GM21576 (cell line): Measurements from ENCODE around the gene GDPGP1.
"Not testable (repeated sequence)": the region's sequence is repeated elsewhere in the genome, so short reads cannot be mapped to it uniquely, and the experiment has no call there.

Experiments
- ATAC-seq: cut with Tn5 transposase; IDR thresholded peaks from one replicate; pipeline ENCODE4 v1.9.1; 2021; ENCODE audit warnings: mild to moderate bottlenecking, moderate library complexity; ENCODE audit not compliant: unreplicated experiment

The GDPGP1 gene

DNA sequence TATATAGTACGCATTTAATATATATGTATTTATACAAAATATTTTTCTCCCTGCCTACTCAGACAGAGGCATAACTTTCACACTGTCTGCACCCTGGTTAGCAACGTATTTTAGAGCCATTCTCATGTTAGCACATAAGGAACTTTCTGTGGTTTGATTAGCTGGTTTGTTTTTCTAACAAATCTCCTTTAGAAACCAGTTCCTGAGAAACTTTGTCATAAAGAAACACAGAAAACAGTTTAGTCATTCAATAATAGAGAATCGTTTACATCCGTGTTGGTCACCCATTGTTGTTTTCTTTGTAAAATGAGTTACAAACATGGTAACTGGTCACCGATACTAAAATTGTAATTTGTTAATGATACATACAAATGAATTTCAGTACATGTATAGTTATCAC lies 25.5 kb downstream of the GDPGP1 start:
- no peak for ATAC-seq

DNA sequence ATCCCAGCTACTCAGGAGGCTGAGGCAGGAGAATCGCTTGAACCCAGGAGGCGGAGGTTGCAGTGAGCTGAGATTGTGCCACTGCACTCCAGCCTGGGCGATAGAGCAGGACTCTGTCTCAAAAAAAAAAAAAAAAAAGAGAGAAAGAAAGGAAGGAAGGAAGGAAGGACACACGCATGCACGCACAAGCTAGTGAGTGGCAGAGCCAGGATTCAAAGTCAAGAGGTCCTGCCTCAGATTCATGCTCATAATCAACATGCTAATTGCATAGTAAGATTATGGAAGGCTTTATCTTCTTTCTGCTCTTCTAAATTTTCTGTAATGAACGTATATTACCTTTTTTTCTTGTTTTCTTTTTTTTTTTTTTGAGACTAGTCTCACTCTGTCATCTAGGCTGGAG lies 26.7 kb downstream of the GDPGP1 start:
- ATAC-seq: not testable (repeated sequence)

DNA sequence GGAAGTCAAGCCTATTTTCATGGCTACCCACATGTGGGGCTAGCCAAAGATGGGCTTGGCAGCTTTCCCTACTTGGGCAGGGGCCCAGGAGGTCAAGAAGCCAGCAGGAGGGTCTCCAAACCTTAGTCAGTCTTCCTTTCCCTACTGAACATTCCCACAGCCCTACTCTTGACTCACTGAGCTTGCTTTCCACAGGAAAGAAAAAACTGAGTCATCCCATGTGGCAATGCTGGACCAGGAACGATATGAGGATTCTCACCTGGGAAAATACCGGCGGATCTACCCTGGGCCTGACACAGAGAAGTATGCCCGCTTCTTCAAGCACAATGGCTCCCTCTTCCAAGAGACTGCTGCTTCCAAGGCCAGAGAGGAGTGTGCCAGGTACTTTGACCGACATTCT lies 27.8 kb downstream of the GDPGP1 start:
- no peak for ATAC-seq

DNA sequence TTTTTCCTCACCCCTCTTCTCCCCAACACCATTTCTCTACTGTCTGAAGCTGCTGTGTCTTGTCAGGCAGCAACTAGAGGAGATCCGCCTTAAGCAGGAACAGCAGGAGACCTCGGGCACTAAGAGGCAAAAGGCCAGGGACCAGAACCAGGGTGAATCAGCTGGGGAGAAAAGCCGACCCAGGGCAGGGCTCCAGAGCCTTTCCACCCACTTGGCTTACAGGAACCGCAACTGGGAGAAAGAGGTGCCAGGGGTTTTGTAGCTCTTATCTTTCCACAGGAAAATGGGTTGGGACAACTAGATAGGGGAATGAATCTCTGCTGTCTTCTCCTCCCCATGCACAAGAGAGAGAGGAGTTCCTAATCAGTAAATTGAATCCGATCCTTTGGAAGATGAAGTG lies 28.4 kb downstream of the GDPGP1 start:
- no peak for ATAC-seq

DNA sequence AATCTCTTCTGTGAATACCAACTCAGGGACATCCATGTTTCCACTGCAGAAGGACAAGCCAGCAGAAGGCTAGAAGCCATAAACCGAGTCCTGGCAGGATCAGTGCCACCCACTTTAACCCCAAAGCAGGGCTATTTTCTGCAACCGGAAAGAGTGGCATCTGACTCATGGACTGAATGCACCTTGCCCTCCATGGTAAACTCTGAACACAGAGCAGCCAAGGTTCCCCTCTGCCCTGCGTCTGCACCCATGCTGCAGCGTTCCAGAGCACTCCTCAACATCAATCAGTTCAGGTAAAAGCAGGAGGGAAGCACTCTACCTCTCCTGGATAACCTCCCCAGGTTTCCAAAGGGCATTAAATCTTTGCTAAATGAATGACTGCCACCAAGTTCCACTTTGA lies 30.7 kb downstream of the GDPGP1 start:
- no peak for ATAC-seq

DNA sequence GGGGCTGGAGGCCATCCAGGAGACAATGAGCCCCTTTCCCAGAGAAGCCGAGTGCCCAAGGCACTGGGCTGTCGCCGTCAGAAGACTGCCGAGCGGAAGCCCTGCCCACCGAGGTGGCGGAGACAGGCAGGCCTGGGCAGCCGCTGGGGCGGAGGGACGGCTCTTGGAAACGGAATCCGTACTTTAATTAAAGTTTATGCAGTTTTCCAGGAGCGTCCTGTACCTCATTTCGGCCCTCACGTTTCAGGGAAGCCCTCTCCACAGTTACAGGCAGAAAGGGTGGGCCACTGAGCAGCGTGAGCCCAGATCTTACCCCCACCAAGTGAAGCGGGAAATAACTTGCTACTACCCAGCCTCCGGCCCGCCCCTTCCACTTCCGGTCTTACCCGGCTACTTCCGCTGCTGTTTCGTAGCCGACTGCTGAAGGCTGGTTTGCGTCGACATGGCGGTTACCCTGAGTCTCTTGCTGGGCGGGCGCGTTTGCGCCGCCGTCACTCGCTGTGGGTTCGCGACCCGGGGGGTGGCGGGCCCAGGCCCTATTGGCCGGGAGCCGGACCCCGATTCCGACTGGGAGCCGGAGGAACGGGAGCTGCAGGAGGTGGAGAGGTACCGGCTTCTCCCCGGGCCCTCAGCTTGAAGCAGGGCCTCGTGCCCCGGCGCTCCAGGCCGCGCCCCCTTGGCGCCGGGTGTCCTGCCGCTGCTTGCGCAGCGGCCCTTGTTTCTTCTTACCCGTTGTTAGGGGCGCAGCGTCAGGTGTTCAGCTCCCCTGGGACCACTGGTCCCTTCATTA lies 31.5 kb downstream of the GDPGP1 start, which contains the start of gene NGRN:
TSS of gene NGRN (plus strand) at position 402 of the 790 bp plus-strand sequence. CDS start at position 443, 41 bp downstream.
- peak; percentile 92 for ATAC-seq

DNA sequence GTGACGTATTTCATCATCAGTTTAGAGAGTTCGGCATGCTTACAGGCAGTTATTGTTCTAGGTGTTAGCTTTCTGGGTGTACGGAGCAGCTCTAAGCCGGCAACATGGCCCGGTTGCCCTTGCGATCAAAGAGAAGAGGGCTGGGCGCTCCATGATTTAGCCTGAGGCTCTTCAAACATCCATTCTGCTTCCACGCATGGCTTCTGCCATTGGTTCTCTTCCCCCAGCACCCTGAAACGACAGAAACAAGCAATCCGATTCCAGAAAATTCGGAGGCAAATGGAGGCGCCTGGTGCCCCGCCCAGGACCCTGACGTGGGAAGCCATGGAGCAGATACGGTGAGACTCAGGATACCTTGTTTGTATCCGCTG lies 32.0 kb downstream of the GDPGP1 start:
- no peak for ATAC-seq

DNA sequence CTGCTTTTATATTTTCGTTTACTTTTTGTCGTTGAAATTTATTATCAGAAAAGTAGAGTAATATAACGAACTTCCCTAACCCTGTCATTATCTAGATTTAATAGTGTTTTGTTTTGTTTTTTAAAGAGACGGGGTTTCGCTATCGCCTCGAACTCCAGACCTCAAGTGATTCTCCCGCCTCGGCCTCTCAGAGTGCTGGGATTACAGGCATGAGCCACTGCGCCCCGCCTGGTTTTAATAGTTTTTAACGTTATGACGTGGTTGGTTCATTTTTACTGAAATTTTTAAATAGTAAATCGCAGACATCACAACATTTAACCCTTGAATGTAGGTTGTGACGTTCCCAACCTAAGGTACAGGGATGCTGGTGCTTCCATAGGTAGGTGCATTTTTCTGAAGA lies 32.5 kb downstream of the GDPGP1 start:
- no peak for ATAC-seq

DNA sequence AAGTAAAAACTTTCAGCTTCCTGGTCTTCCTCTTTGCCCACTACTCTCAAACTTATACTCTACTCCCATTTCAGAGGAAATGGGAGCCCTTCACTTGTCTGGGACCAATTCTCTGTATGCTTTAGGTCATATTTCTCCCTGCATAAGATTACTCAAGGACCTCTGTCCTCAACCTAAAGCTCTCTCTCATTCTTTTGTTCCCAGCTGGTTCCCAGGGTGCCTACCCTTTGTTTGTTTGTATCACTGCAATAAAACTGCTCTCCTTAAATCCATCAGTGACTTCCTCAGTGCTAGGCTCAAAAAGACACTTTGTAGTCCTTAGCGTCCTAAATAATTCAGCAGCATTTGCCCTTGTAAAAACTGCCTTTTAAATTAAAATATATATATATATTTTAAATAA lies 34.4 kb downstream of the GDPGP1 start:
- ATAC-seq: no peak

DNA sequence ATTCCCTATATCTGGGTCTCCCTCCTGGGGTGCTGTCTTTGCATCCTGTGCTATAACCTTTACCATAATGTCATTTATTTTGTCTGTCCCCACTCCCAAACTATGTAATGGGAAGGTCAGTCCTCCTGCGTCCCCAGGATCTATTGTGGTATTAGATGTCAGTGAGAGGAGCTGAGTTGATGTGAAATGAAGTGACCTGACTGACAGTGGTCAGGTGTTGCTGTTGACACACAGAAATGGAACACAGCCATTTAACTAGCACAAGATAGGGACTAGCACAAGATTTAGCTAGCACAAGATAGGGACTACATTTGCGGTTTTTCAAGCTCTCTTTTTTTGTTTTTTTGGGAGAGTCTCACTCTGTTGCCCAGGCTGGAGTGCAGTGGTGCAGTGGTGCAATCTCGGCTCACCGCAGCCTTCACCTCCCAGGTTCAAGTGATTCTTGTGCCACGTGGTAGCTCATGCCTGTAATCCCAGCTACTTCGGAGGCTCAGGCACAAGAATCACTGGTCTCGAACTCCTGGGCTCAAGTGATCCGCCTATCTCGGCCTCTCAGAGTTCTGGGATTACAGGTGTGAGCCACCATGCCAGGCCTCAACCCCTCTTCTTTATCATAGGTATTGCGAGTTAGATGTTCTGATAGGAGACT lies 36.6 kb downstream of the GDPGP1 start:
- ATAC-seq: no peak

DNA sequence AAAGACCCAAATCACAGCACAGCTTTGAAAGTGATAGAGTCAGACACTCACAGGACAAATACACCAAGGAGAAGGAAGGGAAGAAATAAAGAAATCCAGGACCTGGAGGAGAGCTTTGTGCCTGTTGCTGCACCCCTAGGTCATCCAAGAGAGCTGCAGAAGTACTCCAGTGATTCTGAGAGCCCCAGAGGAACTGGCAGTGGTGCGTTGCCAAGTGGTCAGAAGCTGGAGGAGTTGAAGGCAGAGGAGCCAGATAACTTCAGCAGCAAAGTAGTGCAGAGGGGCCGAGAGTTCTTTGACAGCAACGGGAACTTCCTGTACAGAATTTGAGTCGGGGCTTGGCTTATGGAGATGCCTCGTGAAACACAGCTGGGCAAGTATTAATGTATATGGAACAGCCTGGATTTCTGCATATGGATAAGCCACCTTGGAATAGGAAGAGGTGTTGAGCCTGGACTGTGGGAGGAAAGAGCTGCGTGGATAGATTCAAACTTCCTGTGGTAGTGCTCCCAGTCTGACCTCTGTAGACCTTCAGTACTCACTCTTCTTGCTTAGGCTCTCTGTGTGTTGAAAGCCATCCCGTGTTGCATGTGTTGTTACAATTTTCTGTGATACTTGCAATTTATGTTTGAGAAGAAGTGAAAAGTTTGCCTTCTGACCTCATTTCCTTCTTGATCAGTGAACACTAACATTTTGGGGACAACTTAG lies 37.6 kb downstream of the GDPGP1 start:
- no peak for ATAC-seq

DNA sequence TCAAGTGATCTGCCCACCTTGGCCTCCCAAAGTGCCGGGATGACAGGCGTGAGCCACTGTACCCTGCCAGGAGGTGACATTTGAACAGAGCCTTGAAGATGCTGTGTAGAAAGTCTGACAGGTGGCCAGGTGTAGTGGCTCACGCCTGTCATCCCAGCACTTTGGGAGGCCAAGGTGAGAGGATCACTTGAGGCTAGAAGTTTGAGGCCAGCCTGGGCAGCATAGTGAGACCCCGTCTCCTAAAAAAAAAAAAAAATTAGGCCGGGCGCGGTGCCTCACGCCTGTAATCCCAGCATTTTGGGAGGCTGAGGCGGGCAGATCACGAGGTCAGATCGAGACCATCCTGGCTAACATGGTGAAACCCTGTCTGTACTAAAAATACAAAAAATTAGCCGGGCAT lies 44.5 kb downstream of the GDPGP1 start:
- not testable (repeated sequence) for ATAC-seq

DNA sequence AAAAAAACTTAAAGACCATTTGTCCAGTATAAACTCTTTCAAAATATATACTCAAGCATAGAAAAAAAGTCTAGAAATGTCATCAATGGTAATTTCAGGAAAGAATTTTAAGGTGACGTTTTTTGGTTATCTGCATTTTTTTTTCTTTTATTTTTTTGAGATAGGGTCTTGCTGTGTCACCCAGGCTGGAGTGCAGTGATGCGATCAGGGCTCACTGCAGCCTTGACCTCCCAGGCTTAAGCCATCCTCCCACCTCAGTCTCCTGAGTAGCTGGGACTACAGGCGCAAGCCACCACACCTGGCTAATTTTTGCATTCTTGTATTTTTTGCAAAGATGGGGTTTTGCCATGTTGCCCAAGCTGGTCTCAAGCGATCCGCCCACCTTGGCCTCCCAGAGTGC lies 46.7 kb downstream of the GDPGP1 start:
- not testable (repeated sequence) for ATAC-seq

DNA sequence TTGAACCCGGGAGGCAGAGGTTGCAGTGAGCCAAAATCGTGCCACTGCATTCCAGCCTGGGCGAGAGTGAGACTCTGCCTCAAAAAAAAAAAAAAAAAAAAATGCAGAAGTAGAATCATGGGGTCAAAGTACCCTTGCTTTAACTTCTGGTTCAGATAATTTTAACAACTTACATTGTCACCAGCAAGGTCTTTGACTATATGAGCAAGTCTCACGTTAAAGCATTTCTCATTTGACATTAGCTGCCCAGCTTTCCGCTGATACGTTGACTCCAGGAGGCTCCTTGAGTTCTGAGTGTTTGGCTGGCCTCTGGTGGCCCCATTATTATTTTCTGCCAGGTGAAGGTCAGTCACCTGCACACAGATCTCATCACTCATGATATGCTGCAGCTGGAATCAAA lies 47.6 kb downstream of the GDPGP1 start:
- not testable (repeated sequence) for ATAC-seq

DNA sequence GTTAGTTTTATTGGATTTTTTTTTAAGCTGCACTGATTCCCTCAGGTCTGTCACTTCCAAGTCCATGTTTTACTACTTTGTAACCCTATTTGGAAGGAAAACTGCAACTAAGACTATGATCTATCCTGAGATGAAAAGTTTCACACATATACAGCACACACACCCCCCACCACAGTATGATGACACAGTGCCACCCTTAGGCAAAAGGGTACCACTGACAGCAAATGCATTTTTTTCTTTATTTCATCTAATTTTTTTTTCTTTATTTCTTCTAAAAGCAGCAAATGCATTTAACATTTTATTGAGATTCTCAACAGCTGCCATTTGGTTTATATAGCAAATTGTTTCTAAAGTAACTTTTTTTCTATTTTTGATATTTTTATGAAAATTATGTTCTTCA lies 52.7 kb downstream of the GDPGP1 start:
- no peak for ATAC-seq

DNA sequence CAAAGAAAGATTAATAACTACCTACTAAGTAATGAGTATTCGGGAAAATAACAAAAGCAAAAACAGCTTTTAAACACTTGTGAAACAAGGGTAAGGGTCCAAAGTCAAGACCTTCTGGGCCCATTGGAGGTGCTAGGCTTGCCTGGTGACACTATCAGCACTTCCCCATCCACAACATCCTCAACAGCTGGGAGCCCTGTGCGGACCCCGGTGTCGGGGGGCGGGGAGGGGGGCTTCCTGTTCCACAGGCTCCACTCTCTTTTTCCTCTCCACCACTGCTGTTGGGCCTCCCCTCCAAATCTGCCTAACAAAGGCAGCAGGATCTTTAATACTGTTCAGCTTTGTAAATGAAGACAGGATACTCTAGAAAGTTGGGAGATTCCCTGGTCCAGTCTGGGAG lies 53.1 kb downstream of the GDPGP1 start:
- no peak for ATAC-seq

DNA sequence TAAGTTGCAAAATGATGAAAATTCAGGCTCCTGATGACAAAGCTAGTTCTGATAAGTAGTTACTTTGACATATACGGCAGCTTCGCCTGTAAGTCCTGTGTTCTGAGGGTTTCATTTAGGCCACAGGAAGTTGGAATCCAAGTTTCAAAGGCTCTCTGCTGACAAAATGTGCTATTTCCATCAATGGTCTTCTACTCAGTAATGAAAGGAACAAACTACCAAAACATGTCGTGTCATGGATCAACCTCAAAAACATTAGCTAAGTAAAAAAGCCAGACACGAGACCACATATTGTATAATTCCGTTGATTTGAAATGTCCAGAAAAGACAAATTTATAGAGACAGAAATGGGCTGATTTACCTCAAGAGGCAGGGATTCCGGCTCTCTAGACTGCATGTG lies 53.9 kb downstream of the GDPGP1 start:
- ATAC-seq: no peak

DNA sequence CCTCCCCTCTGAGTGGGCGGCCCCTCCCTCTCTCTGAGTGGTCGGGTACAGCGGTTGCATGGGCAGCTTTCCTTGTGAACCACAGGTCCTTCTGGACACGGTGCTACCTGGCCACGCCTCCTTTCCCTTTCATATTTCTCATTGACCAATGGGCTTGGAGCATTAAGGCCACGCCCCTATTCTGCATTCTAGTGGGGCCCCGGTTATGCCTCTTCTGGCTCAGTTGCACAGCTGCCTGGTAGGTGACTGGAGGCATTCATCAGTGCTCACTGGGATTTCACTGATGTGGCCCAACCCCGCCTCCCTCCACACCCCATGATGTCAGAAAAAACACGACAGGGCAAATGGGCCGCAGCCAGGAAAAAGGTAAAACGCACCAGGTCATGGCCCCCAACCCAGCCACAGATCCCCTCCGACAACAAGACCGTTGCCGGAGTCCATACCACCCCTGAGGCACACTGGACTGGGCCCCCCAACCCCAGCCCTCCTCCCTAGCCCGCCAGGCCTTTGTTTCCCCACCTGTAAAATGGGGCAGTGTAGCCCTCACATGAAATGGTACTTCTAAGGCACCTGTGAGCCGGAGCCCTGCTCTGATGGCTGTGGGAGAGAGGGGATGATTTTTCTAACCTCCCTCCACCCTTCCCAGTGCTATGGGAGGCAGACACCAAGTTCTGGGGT lies 57.8 kb downstream of the GDPGP1 start:
- ATAC-seq: no peak

DNA sequence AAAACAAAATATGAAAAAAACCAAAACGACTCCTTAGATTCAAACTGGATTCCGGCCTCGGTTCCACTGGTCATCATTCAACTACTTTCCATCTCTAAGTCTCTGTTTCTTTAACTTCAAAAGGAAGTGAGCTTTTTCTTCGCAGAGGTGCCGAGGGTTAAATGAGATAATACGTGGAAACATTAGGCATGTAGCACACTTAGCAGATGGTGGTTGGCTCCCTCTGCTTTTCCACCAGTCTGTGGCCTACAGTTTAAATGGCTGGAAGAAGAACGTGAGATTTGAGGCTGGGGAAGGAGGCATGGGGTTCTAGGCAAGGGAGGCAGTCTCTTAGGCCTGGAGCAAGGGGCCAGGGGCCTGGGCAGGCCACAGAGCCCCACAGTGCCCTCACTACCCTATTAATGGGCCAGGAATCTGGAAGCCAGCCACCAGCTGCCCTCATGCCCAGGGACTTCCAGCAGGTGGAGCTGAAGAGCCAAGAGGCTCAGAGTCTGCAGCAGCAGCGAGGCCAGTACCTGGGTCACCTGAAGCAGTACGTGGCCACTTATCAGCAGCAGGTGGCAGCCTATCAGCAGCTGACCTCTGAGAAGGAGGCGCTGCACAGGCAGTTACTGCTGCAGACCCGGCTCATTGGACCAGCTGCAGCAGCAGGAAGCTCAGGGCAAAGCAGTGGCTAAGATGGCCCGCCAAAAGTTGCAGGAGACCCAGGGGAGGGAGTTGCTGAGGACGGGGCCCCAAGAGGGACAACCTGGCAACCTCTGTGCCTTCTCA lies 59.2 kb downstream of the GDPGP1 start:
- not testable (repeated sequence) for ATAC-seq

DNA sequence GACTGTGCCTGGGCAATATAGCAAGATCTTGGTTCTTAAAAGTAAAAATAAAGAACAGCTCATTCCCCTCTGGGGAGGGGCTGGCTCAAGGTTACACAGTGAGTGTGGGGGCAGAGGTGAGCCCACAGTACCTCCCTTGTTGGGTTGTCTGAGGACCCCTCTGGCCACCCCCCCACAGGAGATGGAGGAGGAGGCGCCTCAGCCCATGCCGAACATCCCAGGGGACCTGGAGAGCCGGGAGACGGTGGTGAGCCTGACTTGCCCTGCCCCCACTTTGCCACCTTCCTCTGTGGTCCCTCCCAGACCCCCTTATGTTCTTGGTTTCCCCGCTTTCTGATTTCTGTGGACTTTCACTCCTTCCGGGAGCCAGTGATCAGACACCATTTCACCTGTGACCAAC lies 60.1 kb downstream of the GDPGP1 start:
- ATAC-seq: no peak
